Islet of Langerhans (tissue), 1 donor: ENCODE results near the gene NAIF1.
"Not testable (repeated sequence)": the region's sequence is repeated elsewhere in the genome, so short reads cannot be mapped to it uniquely, and the experiment has no call there.

Experiments used
- FAIRE-seq: peaks from one replicate; lab custom pipeline; 2011; peaks lifted over from hg19 to GRCh38; lab: Jason Lieb, UNC

The NAIF1 gene

GRCh38 chr9:128084746-128085145 is 17.6 kb upstream of the NAIF1 start:
- FAIRE-seq = no peak

GRCh38 chr9:128082151-128082550 is 15.0 kb upstream of the NAIF1 start:
- no peak for FAIRE-seq

GRCh38 chr9:128081056-128081455 is 13.9 kb upstream of the NAIF1 start:
- FAIRE-seq = no peak

GRCh38 chr9:128080206-128080605 is 13.1 kb upstream of the NAIF1 start:
- no peak for FAIRE-seq

- no peak for FAIRE-seq
Observed at GRCh38 chr9:128078504-128079434, 11.6 kb upstream of the NAIF1 start.

- FAIRE-seq = no peak
Observed at GRCh38 chr9:128077847-128078503, 10.9 kb upstream of the NAIF1 start.

- no peak for FAIRE-seq
Observed at GRCh38 chr9:128073253-128073886, 6.2 kb upstream of the NAIF1 start.

- no peak for FAIRE-seq
Observed at GRCh38 chr9:128072144-128073021, 5.3 kb upstream of the NAIF1 start.

GRCh38 chr9:128071475-128071874 is 4.4 kb upstream of the NAIF1 start:
- not testable (repeated sequence) for FAIRE-seq

- no peak for FAIRE-seq
Observed at GRCh38 chr9:128070874-128071273, 3.8 kb upstream of the NAIF1 start.

GRCh38 chr9:128068386-128069205 is 1.5 kb upstream of the NAIF1 start:
- no peak for FAIRE-seq

GRCh38 chr9:128067645-128068385 is 695 bp upstream of the NAIF1 start, which contains the start of gene SLC25A25:
Gene SLC25A25, plus strand, starts transcription at chr9:128068232. Its CDS starts 88 bp downstream, at chr9:128068320.
- no peak for FAIRE-seq

GRCh38 chr9:128065907-128066712 is 1.0 kb downstream of the NAIF1 start:
- FAIRE-seq = no peak

- no peak for FAIRE-seq
Observed at GRCh38 chr9:128062846-128063831, 4.0 kb downstream of the NAIF1 start.

- FAIRE-seq = no peak
Observed at GRCh38 chr9:128062279-128062678, 4.8 kb downstream of the NAIF1 start.

- FAIRE-seq = no peak
Observed at GRCh38 chr9:128061275-128061960, 5.7 kb downstream of the NAIF1 start.

- FAIRE-seq = no peak
Observed at GRCh38 chr9:128059365-128059983, 7.6 kb downstream of the NAIF1 start.
